ENCODE results near the gene SPON1. TPM values are rescaled to one million over a fixed set of nuclear protein-coding genes. Genes with fewer than 3 reads are reported as not detected.
"Not testable (repeated sequence)": the region's sequence is repeated elsewhere in the genome, so short reads cannot be mapped to it uniquely, and the experiment has no call there.

The SPON1 gene
- total RNA-seq: 1 to 10 TPM in 1 of 3 donors, under 1 TPM in 2; 0.82 to 1.1 (median 0.87) TPM

DNA sequence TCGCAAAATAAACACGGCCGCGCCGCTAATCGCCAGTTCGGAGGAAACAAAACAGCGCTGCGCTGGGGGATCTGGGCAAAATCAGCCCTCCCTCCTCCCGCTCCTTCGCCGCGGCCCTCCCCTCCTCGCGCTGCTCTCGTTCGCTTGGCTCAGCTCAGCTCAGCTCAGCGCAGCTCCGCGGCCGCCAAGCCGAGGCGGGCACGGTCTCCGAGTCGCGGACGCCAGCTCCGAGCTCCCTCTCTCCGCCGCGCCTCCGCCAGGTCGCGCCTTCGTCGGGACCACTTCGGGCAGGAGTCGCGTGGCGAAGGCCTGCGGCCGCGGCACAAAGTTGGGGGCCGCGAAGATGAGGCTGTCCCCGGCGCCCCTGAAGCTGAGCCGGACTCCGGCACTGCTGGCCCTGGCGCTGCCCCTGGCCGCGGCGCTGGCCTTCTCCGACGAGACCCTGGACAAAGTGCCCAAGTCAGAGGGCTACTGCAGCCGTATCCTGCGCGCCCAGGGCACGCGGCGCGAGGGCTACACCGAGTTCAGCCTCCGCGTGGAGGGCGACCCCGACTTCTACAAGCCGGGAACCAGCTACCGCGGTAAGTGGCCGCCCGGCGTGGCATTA lies at the start of gene SPON1:
Gene SPON1 (plus strand): TSS at position 162 of the 607 bp plus-strand sequence. CDS start 182 bp downstream, at position 344.
- Mint-ChIP-seq H3K4me3 (peak within 1 kb of the TSS; percentile 71), H3K36me3 (ENCODE audit: insufficient read depth) (no peaks in the 10 kb centered on the region)

DNA sequence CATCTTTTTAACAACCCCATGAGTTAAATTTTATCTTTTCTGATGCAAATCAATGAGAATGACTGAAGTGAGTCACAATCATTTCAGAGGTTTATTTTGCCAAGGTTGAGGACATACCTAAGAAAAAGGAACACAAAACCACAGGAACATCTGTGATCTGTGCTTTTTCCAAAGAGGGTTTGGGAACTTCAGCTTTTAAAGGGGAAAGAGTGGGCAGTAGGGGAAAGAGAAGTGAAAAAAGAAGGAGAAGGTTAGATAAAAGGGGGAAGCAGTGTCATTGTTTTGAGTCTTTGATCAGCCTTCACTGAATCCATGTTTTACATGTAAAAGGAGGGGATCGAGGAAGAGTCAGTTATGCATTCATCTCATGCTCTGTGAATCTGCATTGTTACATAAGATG lies 45.3 kb upstream of the SPON1 start:
- no peak for ATAC-seq
- no peak for DNase-seq
- Mint-ChIP-seq H3K9me3 (no peaks in the 10 kb centered on the region), H3K27me3 (ENCODE audit: low read depth) (peaks cover 5% of the 10 kb centered on the region), H3K4me1 (ENCODE audit: low read depth) (peaks cover 16% of the 10 kb centered on the region), H3K4me3 (no peak overlapping the region), H3K36me3 (ENCODE audit: insufficient read depth) (no peaks in the 10 kb centered on the region)

More for the DNA sequence above, at the start of gene SPON1:
- peak; percentile 34 for DNase-seq
- H3K9me3 Mint-ChIP-seq: no peaks in the 10 kb centered on the region
- H3K4me1 Mint-ChIP-seq (ENCODE audit: low read depth): peaks cover 13% of the 10 kb centered on the region
- peak; percentile 80 to 83 for ATAC-seq
- H3K27me3 Mint-ChIP-seq (ENCODE audit: low read depth): peaks cover 57% of the 10 kb centered on the region

DNA sequence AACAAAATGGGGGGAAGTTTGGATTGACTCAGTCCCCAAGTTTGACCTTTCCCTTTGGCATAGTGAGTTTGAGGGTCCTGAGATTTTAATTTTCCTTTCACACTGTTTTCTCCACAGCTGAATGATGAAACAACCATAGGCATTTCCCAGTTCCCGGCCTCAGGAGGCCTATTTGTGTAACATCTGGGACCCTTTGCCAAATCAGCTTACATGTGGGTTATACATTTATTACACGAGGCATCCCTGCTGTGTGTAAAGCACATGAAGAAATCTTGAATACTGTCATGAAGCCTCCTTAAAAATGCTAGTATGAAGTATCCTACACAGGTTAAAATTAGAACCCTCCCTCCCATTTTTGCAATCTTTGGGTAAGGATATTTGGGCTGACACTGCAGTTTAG lies 44.6 kb upstream of the SPON1 start:
- no peak for ATAC-seq
- H3K4me3 Mint-ChIP-seq: no peak overlapping the region
- H3K4me1 Mint-ChIP-seq (ENCODE audit: low read depth): peaks cover 23% of the 10 kb centered on the region
- H3K9me3 Mint-ChIP-seq: no peaks in the 10 kb centered on the region
- peaks cover 5% of the 10 kb centered on the region for H3K27me3 Mint-ChIP-seq (ENCODE audit: low read depth)
- H3K36me3 Mint-ChIP-seq (ENCODE audit: insufficient read depth): no peaks in the 10 kb centered on the region
- no peak for DNase-seq

GRCh38 chr11:13920756-13921155 lies 41.8 kb upstream of the SPON1 start:
- ATAC-seq: no peak
- H3K36me3 Mint-ChIP-seq (ENCODE audit: insufficient read depth): no peaks in the 10 kb centered on the region
- peaks cover 5% of the 10 kb centered on the region for H3K27me3 Mint-ChIP-seq (ENCODE audit: low read depth)
- no peak for DNase-seq
- H3K9me3 Mint-ChIP-seq: no peaks in the 10 kb centered on the region
- peaks cover 50% of the 10 kb centered on the region for H3K4me1 Mint-ChIP-seq (ENCODE audit: low read depth)
- H3K4me3 Mint-ChIP-seq: no peak overlapping the region

GRCh38 chr11:13921545-13921944 lies 41.0 kb upstream of the SPON1 start:
- no peak for ATAC-seq
- peaks cover 52% of the 10 kb centered on the region for H3K4me1 Mint-ChIP-seq (ENCODE audit: low read depth)
- H3K36me3 Mint-ChIP-seq (ENCODE audit: insufficient read depth): no peaks in the 10 kb centered on the region
- H3K9me3 Mint-ChIP-seq: no peaks in the 10 kb centered on the region
- peaks cover 2% of the 10 kb centered on the region for H3K27me3 Mint-ChIP-seq (ENCODE audit: low read depth)
- no peak overlapping the region for H3K4me3 Mint-ChIP-seq
- no peak for DNase-seq

DNA sequence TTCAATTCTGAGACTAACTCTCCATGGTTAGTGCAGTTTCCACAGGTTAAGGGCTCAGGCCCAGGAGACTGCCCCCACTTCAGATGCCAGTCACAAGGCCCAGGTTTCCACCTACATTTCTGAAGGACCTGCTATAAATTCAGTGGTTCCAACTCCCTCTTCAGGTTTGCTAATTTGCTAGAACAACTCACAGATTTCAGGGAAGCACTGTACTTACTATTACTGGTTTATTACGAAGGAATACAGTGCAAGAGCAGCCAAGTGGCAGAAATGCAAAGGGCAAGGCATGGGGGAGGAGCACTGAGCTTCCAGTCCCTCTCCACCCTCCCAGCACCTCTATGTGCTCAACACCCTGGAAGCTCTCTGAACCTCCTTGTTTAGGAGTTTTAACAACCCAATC lies 39.3 kb upstream of the SPON1 start:
- H3K4me3 Mint-ChIP-seq: no peak overlapping the region
- DNase-seq (no peak), ATAC-seq (no peak)
- H3K4me1 Mint-ChIP-seq (ENCODE audit: low read depth): peaks cover 56% of the 10 kb centered on the region
- peaks cover 4% of the 10 kb centered on the region for H3K9me3 Mint-ChIP-seq
- H3K27me3 Mint-ChIP-seq (ENCODE audit: low read depth): no peaks in the 10 kb centered on the region
- no peaks in the 10 kb centered on the region for H3K36me3 Mint-ChIP-seq (ENCODE audit: insufficient read depth)

- H3K27me3 Mint-ChIP-seq (ENCODE audit: low read depth): no peaks in the 10 kb centered on the region
- H3K36me3 Mint-ChIP-seq (ENCODE audit: insufficient read depth): no peaks in the 10 kb centered on the region
- ATAC-seq (peak in 1 of 2 donors; percentile 46), DNase-seq (no peak)
- peaks cover 63% of the 10 kb centered on the region for H3K4me1 Mint-ChIP-seq (ENCODE audit: low read depth)
- peaks cover 4% of the 10 kb centered on the region for H3K9me3 Mint-ChIP-seq
- H3K4me3 Mint-ChIP-seq: peak overlapping the region; percentile 55
These were observed 38.5 kb upstream of the SPON1 start for GRCh38 chr11:13923716-13924650.

- Mint-ChIP-seq H3K27me3 (ENCODE audit: low read depth) (no peaks in the 10 kb centered on the region), H3K36me3 (ENCODE audit: insufficient read depth) (no peaks in the 10 kb centered on the region), H3K4me1 (ENCODE audit: low read depth) (peaks cover 64% of the 10 kb centered on the region), H3K4me3 (no peak overlapping the region), H3K9me3 (peaks cover 4% of the 10 kb centered on the region)
- no peak for DNase-seq
- no peak for ATAC-seq
These were observed 37.7 kb upstream of the SPON1 start for GRCh38 chr11:13924801-13925327.

DNA sequence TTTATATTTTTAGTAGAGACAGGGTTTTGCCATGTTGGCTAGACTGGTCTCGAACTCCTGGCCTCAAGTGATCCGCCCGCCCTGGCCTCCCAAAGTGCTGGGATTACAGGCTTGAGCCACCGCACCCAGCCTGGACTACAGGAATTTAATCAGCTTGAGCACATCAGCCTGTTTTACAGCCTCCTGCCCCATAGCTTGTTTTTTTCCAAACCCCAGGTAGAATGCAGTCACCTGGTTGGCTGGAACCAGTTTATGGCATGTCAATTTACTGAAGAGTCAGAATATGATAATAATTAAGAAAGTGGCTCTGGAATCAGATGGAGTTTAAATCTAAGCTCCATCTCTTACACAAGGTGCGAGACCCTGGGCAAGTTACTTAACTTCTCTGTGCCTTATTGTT lies 36.2 kb upstream of the SPON1 start:
- not testable (repeated sequence) for H3K4me3 Mint-ChIP-seq, ATAC-seq

DNA sequence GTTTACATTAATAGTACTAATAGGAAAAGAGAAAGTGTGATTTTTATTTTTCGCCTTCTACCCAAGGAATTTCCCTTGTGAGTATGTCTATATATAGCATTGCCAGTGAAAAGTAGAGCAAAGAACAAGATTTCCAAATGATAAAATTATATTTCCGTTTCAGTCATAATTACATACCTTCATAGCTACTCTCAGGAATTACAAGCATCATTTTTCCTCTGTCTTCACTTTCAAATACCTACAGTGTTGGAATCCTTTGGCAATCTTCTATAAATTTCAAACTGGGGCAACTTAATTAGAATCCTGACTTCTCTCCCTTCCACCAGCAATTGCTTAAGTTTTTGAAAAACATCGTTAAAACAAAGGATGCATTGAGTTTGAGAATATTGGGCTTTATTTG lies 35.5 kb upstream of the SPON1 start:
- DNase-seq (no peak), ATAC-seq (no peak)
- no peaks in the 10 kb centered on the region for H3K36me3 Mint-ChIP-seq (ENCODE audit: insufficient read depth)
- peaks cover 4% of the 10 kb centered on the region for H3K9me3 Mint-ChIP-seq
- no peaks in the 10 kb centered on the region for H3K27me3 Mint-ChIP-seq (ENCODE audit: low read depth)
- H3K4me1 Mint-ChIP-seq (ENCODE audit: low read depth): peaks cover 52% of the 10 kb centered on the region
- H3K4me3 Mint-ChIP-seq: no peak overlapping the region

More for the DNA sequence above, 36.2 kb upstream of the SPON1 start:
- not testable (repeated sequence) for DNase-seq; H3K9me3 Mint-ChIP-seq; H3K36me3 Mint-ChIP-seq (ENCODE audit: insufficient read depth); H3K27me3 Mint-ChIP-seq (ENCODE audit: low read depth)
- H3K4me1 Mint-ChIP-seq (ENCODE audit: low read depth): peaks cover 58% of the 10 kb centered on the region

- ATAC-seq (no peak), DNase-seq (no peak)
- Mint-ChIP-seq H3K4me1 (ENCODE audit: low read depth) (peaks cover 48% of the 10 kb centered on the region), H3K9me3 (peaks cover 4% of the 10 kb centered on the region), H3K36me3 (ENCODE audit: insufficient read depth) (no peaks in the 10 kb centered on the region), H3K4me3 (no peak overlapping the region), H3K27me3 (ENCODE audit: low read depth) (no peaks in the 10 kb centered on the region)
These were observed 35.0 kb upstream of the SPON1 start for GRCh38 chr11:13927481-13927880.

DNA sequence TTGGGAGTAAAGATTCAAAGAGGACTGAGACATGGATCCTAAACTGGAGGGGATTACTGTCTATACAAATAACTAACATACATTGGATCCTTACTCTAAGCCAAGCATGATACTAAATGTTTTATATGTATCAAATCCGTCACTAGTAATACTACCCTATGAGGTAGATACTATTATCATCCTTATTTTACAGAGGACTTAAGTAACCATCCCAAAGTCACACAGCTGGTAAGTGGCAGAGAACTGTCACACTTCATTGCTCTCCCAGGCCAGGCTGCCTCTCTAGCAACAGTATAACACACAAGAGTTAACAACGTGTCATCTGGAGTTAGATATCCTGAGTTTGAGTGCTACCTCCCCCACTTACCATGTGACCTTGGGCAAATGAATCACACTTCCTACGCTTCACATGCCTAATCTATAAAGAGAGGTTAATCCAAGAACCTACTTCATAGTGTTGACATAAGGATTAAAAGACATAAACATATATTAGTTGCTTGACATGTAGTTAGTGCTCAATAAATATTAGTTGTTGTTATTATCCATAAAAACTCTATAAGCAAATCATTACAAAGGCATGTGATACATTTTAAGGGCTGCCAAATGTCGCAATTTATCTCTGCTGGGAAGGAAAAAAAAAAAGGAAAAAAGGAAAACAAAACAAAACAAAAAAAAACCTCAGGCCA lies 33.8 kb upstream of the SPON1 start:
- H3K4me1 Mint-ChIP-seq (ENCODE audit: low read depth): peaks cover 36% of the 10 kb centered on the region
- no peaks in the 10 kb centered on the region for H3K27me3 Mint-ChIP-seq (ENCODE audit: low read depth)
- H3K9me3 Mint-ChIP-seq: peaks cover 4% of the 10 kb centered on the region
- no peak overlapping the region for H3K4me3 Mint-ChIP-seq
- no peak for DNase-seq
- ATAC-seq: peak in 1 of 2 donors; percentile 50
- no peaks in the 10 kb centered on the region for H3K36me3 Mint-ChIP-seq (ENCODE audit: insufficient read depth)

GRCh38 chr11:13929395-13929891 lies 33.1 kb upstream of the SPON1 start:
- H3K27me3 Mint-ChIP-seq (ENCODE audit: low read depth): no peaks in the 10 kb centered on the region
- no peak overlapping the region for H3K4me3 Mint-ChIP-seq
- H3K4me1 Mint-ChIP-seq (ENCODE audit: low read depth): peaks cover 30% of the 10 kb centered on the region
- DNase-seq: no peak
- no peaks in the 10 kb centered on the region for H3K36me3 Mint-ChIP-seq (ENCODE audit: insufficient read depth)
- peaks cover 4% of the 10 kb centered on the region for H3K9me3 Mint-ChIP-seq
- no peak for ATAC-seq

GRCh38 chr11:13931356-13931755 lies 31.2 kb upstream of the SPON1 start:
- Mint-ChIP-seq H3K27me3 (ENCODE audit: low read depth) (no peaks in the 10 kb centered on the region), H3K36me3 (ENCODE audit: insufficient read depth) (no peaks in the 10 kb centered on the region), H3K4me3 (no peak overlapping the region), H3K9me3 (peaks cover 4% of the 10 kb centered on the region), H3K4me1 (ENCODE audit: low read depth) (peaks cover 16% of the 10 kb centered on the region)
- DNase-seq: no peak
- ATAC-seq: no peak
